Loucy (cell line): ENCODE results near the gene LAP3.

ENCODE experiments used
- H2AFZ ChIP-seq: fragments of 200-600 bp; sonication (generic); 2 replicates; pipeline ENCODE4 v1.6.0; 2016; ENCODE audit warnings: antibody characterized with exemption, mild to moderate bottlenecking, low read length, moderate library complexity
- H3F3A ChIP-seq: fragments of 200-600 bp; 2 replicates; pipeline ENCODE4 v1.6.0; 2016; ENCODE audit warnings: antibody characterized with exemption, low read depth, mild to moderate bottlenecking
- H3K27me3 ChIP-seq: fragments of 200-600 bp; sonication (generic); 2 replicates; pipeline ENCODE4 v1.6.1; 2014; ENCODE audit warnings: low read length, mild to moderate bottlenecking; ENCODE audit not compliant: insufficient read depth, poor library complexity, severe bottlenecking
- H3K36me3 ChIP-seq: fragments of 200-600 bp; sonication (generic); 2 replicates; pipeline ENCODE4 v1.6.1; 2016; ENCODE audit warnings: low read length; ENCODE audit not compliant: insufficient read depth
- H3K4me1 ChIP-seq: fragments of 200-600 bp; sonication (generic); 2 replicates; pipeline ENCODE4 v1.5.1; 2014; ENCODE audit warnings: low read length, mild to moderate bottlenecking; ENCODE audit not compliant: insufficient read depth, poor library complexity, severe bottlenecking
- H3K4me2 ChIP-seq: fragments of 200-600 bp; sonication (generic); 2 replicates; pipeline ENCODE4 v1.6.0; 2014; ENCODE audit warnings: antibody characterized with exemption, low read length, low read depth, mild to moderate bottlenecking; ENCODE audit not compliant: poor library complexity, severe bottlenecking
- H3K4me3 ChIP-seq: fragments of 200-600 bp; sonication (generic); 2 replicates; pipeline ENCODE4 v1.5.1; 2014; ENCODE audit warnings: low read length, mild to moderate bottlenecking, mixed read lengths; ENCODE audit not compliant: poor library complexity, severe bottlenecking
- H3K79me2 ChIP-seq: fragments of 200-600 bp; sonication (generic); 2 replicates; pipeline ENCODE4 v1.6.1; 2014; ENCODE audit warnings: low read length; ENCODE audit not compliant: insufficient read depth
- H3K9ac ChIP-seq: fragments of 200-600 bp; sonication (generic); 2 replicates; pipeline ENCODE4 v1.6.0; 2014; ENCODE audit warnings: mild to moderate bottlenecking, low read depth, low read length, moderate library complexity; ENCODE audit not compliant: poor library complexity, severe bottlenecking
- H3K9me2 ChIP-seq: fragments of 200-600 bp; sonication (generic); replicated peaks from 2 replicates; pipeline ENCODE4 v1.6.1; 2016; ENCODE audit warnings: low read depth, low read length, mixed read lengths
- H3K9me3 ChIP-seq: fragments of 200-600 bp; sonication (generic); 2 replicates; pipeline ENCODE4 v1.6.1; 2014; ENCODE audit warnings: mild to moderate bottlenecking, antibody characterized with exemption, low read length, low read depth; ENCODE audit not compliant: insufficient read depth
- H4K20me1 ChIP-seq: fragments of 200-600 bp; sonication (generic); 2 replicates; pipeline ENCODE4 v1.6.0; 2014; ENCODE audit warnings: antibody characterized with exemption, low read length, mild to moderate bottlenecking; ENCODE audit not compliant: insufficient read depth, poor library complexity, severe bottlenecking
- CTCF ChIP-seq: fragments of 200-600 bp; sonication (generic); conservative IDR thresholded peaks from 2 replicates; pipeline ENCODE4 v1.5.1; 2014; ENCODE audit warnings: mild to moderate bottlenecking, antibody characterized with exemption, low read length
- EZH2phosphoT487 ChIP-seq: fragments of 200-600 bp; IDR thresholded peaks from 2 replicates; pipeline ENCODE4 v1.6.1; 2018; ENCODE audit warnings: antibody characterized with exemption, mild to moderate bottlenecking, moderate library complexity, borderline replicate concordance

Gene LAP3

GRCh38 chr4:17576932-17577664 is at the start of gene LAP3:
LAP3 (plus strand) TSS chr4:17577198; CDS start chr4:17577466, 268 bp downstream.
- Histone ChIP-seq H3K4me2 (peak within 1 kb of the TSS; percentile 91), H3K4me1 (peaks cover 21% of the 10 kb centered on the region), H3K79me2 (peaks cover 26% of the 10 kb centered on the region; the same call in 1 of the 2 replicates), H3K4me3 (peak within 1 kb of the TSS; percentile 85), H3K27me3 (no peaks in the 10 kb centered on the region), H3K36me3 (no peaks in the 10 kb centered on the region), H3K9me3 (no peaks in the 10 kb centered on the region), H3F3A (no peaks in the 10 kb centered on the region), H3K9me2 (no peaks in the 10 kb centered on the region), H2AFZ (peak within 1 kb of the TSS; percentile 87), H4K20me1 (peaks cover 3% of the 10 kb centered on the region), H3K9ac (peak within 1 kb of the TSS; percentile 84)
- TF ChIP-seq EZH2phosphoT487 (no peak), CTCF (no peak)

- H3K79me2 ChIP-seq, result no peaks in the 10 kb centered on the region
- H3K9me3 ChIP-seq, result no peaks in the 10 kb centered on the region
- TF ChIP-seq EZH2phosphoT487, result no peak
- H3K36me3 ChIP-seq, result no peaks in the 10 kb centered on the region
- H3K4me3 ChIP-seq, result no peak overlapping the region
- H3K4me2 ChIP-seq, result no peak overlapping the region
- H4K20me1 ChIP-seq, result no peaks in the 10 kb centered on the region
- no peaks in the 10 kb centered on the region for H3F3A ChIP-seq
- no peaks in the 10 kb centered on the region for H3K27me3 ChIP-seq
- no peaks in the 10 kb centered on the region for H3K4me1 ChIP-seq
- no peaks in the 10 kb centered on the region for H3K9me2 ChIP-seq
- no peak overlapping the region for H2AFZ ChIP-seq
- H3K9ac ChIP-seq, result no peak overlapping the region
Measured at GRCh38 chr4:17528551-17529165, 48.3 kb upstream of the LAP3 start.

GRCh38 chr4:17531538-17532285 is 45.3 kb upstream of the LAP3 start:
- no peaks in the 10 kb centered on the region for H4K20me1 ChIP-seq
- no peaks in the 10 kb centered on the region for H3K4me1 ChIP-seq
- H3F3A ChIP-seq, result no peaks in the 10 kb centered on the region
- H3K4me3 ChIP-seq, result no peak overlapping the region
- H2AFZ ChIP-seq, result no peak overlapping the region
- TF ChIP-seq CTCF (no peak), EZH2phosphoT487 (no peak)
- H3K79me2 ChIP-seq, result no peaks in the 10 kb centered on the region
- no peaks in the 10 kb centered on the region for H3K36me3 ChIP-seq
- no peaks in the 10 kb centered on the region for H3K27me3 ChIP-seq
- H3K4me2 ChIP-seq, result no peak overlapping the region
- no peaks in the 10 kb centered on the region for H3K9me2 ChIP-seq
- no peaks in the 10 kb centered on the region for H3K9me3 ChIP-seq
- no peak overlapping the region for H3K9ac ChIP-seq
